GM23338 (cell line): ENCODE results near the gene NIT2.
A peak's percentile ranks its signal among the peaks of the same experiment; 100 is the strongest.

Experiments used
- CTCF ChIP-seq, 2 experiments: fragments of 200-600 bp in 1 of 2; sonication (generic) in 1 of 2; conservative IDR thresholded peaks; 2 replicates each; pipeline versions ENCODE4 v1.5.1 to v1.6.1; 2016 to 2017; ENCODE audit warnings: antibody characterized with exemption in 2 of 2, low read depth in 2 of 2, mild to moderate bottlenecking in 2 of 2, moderate library complexity in 1 of 2
- EZH2 ChIP-seq: fragments of 200-600 bp; sonication (generic); IDR thresholded peaks from one replicate; pipeline ENCODE4 v1.8.0; 2017; ENCODE audit warnings: antibody characterized with exemption, mild to moderate bottlenecking, low read depth; ENCODE audit not compliant: unreplicated experiment
- POLR2AphosphoS5 ChIP-seq: IDR thresholded peaks from 2 replicates; pipeline ENCODE4 v1.6.1; 2016; ENCODE audit warnings: antibody characterized with exemption, low read depth
- REST ChIP-seq: IDR thresholded peaks from one replicate; pipeline ENCODE4 v1.6.1; 2018; ENCODE audit warnings: antibody characterized with exemption; ENCODE audit not compliant: unreplicated experiment

GRCh38 chr3:100334488-100335351, at the start of gene NIT2:
- no peak for TF ChIP-seq EZH2
- TF ChIP-seq REST, result no peak
- TF ChIP-seq CTCF (conservative IDR thresholded peaks at IDR 0.05; ENCODE audit: low read depth in 2 of 2), result no peak
- TF ChIP-seq POLR2AphosphoS5, result peak; percentile 86
